A549 (cell line): Measurements from ENCODE around the gene AIPL1.

Source experiments
- KDM5A ChIP-seq: fragments of 200-600 bp; sonication (generic); IDR thresholded peaks from 2 replicates; pipeline ENCODE4 v1.6.1; 2016; ENCODE audit warnings: antibody characterized with exemption, mild to moderate bottlenecking
- POLR2A ChIP-seq: IDR thresholded peaks from 2 replicates; pipeline ENCODE4 v1.6.1; 2012; ENCODE audit warnings: mild to moderate bottlenecking, low read length
- TF ChIP-seq, protein P1 (sequence below): fragments of 200-600 bp; sonication (generic); IDR thresholded peaks from 2 replicates; pipeline ENCODE4 v1.6.1; 2016; ENCODE audit warnings: antibody characterized with exemption, mild to moderate bottlenecking, moderate library complexity

DNA sequence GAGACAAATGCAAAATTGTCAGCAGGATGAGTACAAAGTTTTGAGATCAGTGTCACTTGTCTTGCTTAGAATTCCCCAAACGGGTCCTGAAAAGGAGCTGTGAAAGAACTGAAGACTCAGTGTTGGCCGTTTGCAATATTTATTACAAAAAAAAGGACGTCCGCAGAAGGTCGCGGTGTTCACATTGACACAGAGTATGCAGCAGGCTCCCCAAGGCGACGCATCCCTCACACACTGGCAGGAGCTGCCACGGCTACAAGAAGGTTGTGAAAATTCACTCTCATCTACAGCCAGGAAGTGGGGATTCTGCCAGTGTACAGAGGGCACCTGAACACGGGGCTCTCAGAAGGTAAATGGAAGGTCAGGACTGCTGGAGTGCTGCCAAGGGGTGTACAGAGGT is 26.2 kb downstream of the AIPL1 start:
- TF ChIP-seq POLR2A, result no peak
- no peak for TF ChIP-seq KDM5A
- TF ChIP-seq, protein P1, sequence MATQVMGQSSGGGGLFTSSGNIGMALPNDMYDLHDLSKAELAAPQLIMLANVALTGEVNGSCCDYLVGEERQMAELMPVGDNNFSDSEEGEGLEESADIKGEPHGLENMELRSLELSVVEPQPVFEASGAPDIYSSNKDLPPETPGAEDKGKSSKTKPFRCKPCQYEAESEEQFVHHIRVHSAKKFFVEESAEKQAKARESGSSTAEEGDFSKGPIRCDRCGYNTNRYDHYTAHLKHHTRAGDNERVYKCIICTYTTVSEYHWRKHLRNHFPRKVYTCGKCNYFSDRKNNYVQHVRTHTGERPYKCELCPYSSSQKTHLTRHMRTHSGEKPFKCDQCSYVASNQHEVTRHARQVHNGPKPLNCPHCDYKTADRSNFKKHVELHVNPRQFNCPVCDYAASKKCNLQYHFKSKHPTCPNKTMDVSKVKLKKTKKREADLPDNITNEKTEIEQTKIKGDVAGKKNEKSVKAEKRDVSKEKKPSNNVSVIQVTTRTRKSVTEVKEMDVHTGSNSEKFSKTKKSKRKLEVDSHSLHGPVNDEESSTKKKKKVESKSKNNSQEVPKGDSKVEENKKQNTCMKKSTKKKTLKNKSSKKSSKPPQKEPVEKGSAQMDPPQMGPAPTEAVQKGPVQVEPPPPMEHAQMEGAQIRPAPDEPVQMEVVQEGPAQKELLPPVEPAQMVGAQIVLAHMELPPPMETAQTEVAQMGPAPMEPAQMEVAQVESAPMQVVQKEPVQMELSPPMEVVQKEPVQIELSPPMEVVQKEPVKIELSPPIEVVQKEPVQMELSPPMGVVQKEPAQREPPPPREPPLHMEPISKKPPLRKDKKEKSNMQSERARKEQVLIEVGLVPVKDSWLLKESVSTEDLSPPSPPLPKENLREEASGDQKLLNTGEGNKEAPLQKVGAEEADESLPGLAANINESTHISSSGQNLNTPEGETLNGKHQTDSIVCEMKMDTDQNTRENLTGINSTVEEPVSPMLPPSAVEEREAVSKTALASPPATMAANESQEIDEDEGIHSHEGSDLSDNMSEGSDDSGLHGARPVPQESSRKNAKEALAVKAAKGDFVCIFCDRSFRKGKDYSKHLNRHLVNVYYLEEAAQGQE, result no peak
